NCI-H2029 (cell line): Measurements from ENCODE around the gene CECR2.
A peak's percentile ranks its signal among the peaks of the same experiment; 100 is the strongest.

Experiments
- DNase-seq: peaks from one replicate; lab custom pipeline; 2025; lab: John Stamatoyannopoulos, UW

CECR2 gene

DNA sequence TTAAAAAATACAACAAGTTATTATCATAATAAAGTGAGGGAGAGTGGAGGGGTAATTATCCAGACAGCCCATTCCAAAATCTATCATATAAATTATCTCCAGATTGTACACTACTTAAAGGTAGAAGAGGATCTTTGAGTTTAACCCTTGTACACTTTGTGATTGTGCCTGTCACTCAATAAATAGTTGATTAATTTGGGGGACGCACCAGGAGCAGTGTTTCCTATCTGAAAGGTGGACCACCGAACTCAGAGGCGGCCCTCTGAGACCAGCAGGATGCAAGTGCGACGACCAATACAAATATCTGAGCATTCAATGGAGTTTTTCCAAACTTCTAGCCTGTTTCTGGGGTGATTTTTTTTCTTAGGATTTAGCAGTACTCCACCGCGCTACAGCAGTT, 1.1 kb upstream of the CECR2 start:
- DNase-seq, result no peak

DNA sequence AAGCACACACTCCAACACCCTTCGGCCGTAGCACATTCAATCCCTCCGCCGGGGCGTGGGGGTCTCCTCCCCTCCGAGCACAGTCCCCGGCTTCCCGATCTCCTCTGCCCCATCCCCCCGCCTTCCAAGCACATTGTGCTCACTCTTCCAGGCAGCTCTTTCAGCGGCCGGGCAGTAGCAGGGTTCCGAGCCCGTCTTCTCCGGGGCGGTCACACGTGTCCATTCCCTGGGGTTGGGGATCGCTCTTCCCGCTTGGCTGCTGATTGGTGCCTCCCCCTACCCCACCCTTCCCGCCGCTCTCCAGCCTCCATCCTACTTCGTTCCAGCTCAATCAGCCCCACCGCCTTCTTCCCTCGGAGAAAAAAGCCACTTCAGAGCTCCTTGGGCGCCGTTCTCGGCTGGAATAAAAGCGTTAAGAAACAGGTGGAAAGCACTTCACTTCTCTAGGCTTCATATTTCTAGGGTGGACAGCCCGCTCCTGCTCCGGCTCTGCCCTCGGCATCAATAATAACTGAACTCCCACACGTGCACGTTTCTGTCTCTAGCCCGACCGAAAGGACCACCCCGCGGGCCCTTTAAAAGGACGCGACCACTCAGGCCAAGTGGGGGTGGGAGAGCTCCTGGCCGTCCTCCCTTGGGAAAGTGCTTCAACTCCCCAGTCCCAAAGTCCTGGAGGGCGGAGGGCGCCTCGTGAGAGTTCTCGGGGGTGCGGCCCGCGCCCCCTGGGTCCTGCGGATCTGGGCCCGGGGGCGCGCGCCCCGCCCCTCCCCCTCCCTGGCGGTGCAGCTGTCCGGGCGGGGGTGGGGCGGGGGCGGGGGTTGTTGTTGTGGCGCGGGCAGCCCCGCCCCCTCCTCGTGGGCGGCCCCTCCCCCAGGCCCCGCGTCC, 464 bp upstream of the CECR2 start:
- DNase-seq, result peak; percentile 64

- DNase-seq, result no peak
These were observed 936 bp downstream of the CECR2 start for GRCh38 chr22:17370026-17370765.

GRCh38 chr22:17370766-17371432, 1.6 kb downstream of the CECR2 start:
- DNase-seq, result no peak

DNA sequence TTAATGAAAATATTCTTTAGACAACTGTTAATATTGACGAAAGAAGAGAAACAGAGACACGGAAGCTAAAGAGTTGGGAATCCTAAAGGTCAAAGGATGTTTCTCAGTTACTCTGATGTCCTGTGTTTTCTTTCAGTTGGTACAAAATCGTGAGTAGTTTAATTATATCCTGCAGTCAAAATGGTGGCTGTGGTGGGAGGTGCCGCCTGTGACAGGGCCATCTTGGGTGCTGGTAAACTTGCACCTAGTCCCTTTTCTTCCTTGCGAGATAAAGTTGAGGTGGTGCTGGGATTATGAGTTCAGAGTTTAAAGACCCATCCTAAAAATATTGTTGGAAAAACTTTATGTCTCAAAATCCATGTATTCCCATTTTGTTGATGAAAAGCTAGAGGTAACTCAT, 2.2 kb downstream of the CECR2 start:
- no peak for DNase-seq

DNA sequence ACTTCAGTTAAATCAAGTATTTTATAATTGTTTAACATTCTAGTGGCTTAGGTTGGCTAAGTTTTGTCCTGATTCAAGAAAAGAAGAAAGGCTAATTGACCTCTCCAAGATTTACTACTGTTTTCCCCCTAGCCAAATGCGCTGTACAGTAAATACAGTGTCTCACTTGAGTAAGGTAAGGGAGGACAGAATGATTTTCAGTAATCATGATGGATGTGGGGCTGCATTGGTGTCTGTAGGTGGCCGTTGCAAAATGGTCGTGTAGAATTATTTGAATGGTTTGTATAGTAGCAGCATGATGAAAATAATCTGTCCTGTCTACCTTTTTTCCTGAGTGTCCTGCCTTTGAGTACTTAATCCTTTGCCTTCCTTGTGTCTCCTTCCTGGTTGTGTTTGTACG, 4.6 kb downstream of the CECR2 start:
- DNase-seq, result no peak

DNA sequence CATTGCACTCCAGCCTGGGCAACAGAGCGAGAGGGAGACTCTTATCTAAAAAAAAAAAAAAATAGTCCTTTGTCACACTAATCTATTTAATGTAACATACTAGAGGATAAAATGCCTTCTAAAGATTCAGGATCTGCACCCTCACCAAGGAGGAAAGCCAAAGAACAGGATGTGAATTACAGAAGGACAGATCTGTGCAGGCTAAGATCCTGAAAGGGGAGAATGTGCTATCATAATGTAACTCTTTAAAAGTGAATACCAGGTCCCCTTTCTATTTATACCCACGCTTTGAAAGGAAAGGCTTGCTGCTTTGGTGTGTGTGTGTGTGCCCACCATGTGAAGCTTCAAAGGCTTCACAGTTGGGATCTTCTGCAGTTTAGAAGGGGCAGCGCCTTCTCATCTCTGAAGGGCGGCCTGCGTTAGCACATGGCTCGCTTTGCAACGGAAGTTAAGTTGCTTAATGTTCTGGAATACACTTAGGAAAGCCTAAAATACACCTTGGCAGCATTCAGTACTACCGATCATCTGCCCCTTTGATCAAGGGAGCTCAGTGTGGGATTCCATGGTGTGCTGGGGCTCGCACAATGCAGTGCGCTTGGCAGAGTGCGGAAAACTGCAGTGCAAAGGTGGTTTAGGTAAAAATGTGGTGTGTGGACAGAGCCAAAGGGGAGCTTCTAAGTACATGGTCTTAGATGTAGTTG, 6.8 kb downstream of the CECR2 start:
- DNase-seq, result no peak

DNA sequence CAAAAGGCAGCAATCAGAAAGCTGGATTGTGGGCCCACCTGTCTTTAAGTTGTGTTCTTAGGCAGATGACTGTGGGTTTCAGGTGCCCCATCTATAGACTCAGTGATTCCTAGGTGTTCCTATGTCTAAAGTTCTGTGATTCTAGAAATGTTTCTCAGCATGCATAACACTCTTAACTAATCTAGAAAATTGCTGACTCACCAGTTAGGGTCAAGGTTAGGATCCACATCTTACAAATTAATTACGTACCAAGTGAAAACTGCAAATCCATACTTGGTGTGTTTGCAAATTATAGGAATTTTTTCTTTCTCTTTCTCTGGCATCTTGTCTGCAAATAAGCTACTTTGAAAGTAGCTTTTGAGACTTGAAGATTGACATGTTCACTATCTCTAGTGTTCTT, 7.7 kb downstream of the CECR2 start:
- DNase-seq, result no peak

- DNase-seq, result no peak
These were observed 10.7 kb downstream of the CECR2 start for GRCh38 chr22:17379944-17380343.

GRCh38 chr22:17380359-17381087, 11.3 kb downstream of the CECR2 start:
- DNase-seq, result no peak

DNA sequence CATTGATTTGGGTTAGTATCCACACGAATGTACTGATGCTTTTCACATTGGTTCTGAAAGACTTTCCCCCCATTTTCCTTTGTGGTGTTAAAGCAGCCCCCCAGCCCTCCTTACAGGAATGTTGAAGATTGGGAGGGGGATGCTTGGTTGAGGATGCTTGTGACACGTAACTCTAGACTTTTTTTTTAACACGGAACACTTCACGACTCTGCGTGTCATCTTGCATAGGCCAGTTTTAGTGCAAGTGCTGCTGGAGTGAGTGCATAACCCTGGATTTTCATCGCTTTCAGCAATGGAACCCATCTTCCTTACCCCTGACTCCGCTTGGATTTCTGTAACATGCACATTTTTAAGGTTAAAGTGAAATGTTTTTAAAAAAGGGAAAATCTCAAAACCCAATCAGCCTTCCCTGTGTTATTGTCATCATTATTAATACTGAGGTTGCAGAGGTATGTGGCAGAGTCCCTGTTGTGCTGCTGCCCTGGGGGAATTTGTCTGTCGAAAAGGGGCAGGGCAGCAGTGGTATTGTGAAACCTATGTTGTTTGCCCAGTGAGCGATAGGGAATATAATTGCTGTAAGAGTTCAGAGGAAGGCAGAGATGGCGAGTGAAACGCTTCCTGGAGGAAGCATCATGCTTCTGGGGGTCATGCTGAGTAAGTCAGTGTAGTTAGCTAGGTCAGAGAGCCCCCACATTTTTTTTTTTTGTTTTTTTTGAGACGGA, 12.1 kb downstream of the CECR2 start:
- DNase-seq, result no peak

GRCh38 chr22:17384612-17385330, 15.5 kb downstream of the CECR2 start:
- DNase-seq, result no peak

GRCh38 chr22:17387356-17387755, 18.1 kb downstream of the CECR2 start:
- no peak for DNase-seq

GRCh38 chr22:17388235-17388634, 19.0 kb downstream of the CECR2 start:
- DNase-seq, result no peak

GRCh38 chr22:17390087-17390486, 20.8 kb downstream of the CECR2 start:
- no peak for DNase-seq

- DNase-seq, result no peak
These were observed 27.3 kb downstream of the CECR2 start for GRCh38 chr22:17396516-17396915.

DNA sequence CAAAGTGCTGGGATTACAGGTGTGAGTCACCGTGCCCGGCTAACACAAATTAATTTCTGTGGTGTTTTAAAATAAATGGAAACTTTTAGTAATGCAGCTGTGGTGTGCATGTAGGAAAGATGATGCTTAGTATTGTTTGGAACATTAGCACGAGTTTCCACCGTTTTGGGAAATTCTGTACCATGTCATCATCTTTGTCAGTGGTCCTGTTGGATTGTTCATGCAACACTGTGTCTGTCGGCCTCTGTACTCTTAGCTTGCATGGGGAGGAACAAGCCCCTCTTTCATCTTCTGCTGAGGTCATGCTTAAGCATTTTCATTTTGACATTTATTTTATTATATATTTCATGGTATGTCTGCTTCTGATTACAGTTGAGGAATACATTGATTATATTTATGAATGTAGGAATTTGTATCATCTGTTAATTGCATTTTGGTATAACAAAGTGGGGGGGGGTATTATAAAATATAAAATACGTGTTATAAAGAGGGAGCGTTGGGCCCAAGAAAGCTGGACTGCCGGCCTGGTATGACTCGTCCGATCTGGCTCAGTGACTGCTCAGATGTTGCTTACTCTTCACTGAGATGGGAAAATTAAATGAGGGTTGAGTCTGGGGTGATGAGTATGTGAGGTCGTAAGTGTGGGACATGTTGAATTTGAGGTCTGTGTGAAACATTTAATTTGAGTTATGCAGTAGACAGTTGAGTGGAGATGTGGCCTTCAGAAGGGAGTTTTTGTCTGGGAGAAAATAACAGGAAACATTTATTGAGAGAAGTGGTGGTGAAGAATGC, 28.7 kb downstream of the CECR2 start:
- no peak for DNase-seq

- no peak for DNase-seq
These were observed 31.0 kb downstream of the CECR2 start for GRCh38 chr22:17400305-17400704.

- no peak for DNase-seq
These were observed 32.5 kb downstream of the CECR2 start for GRCh38 chr22:17401728-17402127.
